Suprapubic skin (tissue), 3 donors: ENCODE measurements around the gene CTSE.

Source experiments
- EP300 ChIP-seq: sonication (generic); formaldehyde crosslinking; IDR thresholded peaks from one replicate; pipeline ENCODE4 v1.6.1; 2017; ENCODE audit warnings: antibody characterized with exemption
- POLR2A ChIP-seq, 2 donors: fragments of 450-650 bp; IDR thresholded peaks; one replicate each; pipeline ENCODE4 v1.6.1; 2017; ENCODE audit warnings: antibody characterized with exemption in 2 of 2, mild to moderate bottlenecking in 2 of 2, moderate library complexity in 2 of 2
- TF ChIP-seq, protein P1 (sequence below), 2 donors: fragments of 200-600 bp in 1 of 2; fragments of 450-650 bp in 1 of 2; sonication (generic) in 1 of 2; IDR thresholded peaks; one replicate each; pipeline ENCODE4 v1.5.1; 2016 to 2019; ENCODE audit warnings: antibody characterized with exemption in 2 of 2, mild to moderate bottlenecking in 1 of 2, moderate library complexity in 1 of 2

GRCh38 chr1:206067486-206068227, 44.0 kb upstream of the CTSE start:
- TF ChIP-seq POLR2A (IDR thresholded peaks at IDR 0.05) (no peak), EP300 (no peak)
- TF ChIP-seq, protein P1, sequence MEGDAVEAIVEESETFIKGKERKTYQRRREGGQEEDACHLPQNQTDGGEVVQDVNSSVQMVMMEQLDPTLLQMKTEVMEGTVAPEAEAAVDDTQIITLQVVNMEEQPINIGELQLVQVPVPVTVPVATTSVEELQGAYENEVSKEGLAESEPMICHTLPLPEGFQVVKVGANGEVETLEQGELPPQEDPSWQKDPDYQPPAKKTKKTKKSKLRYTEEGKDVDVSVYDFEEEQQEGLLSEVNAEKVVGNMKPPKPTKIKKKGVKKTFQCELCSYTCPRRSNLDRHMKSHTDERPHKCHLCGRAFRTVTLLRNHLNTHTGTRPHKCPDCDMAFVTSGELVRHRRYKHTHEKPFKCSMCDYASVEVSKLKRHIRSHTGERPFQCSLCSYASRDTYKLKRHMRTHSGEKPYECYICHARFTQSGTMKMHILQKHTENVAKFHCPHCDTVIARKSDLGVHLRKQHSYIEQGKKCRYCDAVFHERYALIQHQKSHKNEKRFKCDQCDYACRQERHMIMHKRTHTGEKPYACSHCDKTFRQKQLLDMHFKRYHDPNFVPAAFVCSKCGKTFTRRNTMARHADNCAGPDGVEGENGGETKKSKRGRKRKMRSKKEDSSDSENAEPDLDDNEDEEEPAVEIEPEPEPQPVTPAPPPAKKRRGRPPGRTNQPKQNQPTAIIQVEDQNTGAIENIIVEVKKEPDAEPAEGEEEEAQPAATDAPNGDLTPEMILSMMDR (IDR thresholded peaks at IDR 0.05): no peak
